ENCODE results near the gene CCNL1. TPM values are rescaled to one million over a fixed set of nuclear protein-coding genes. Genes with fewer than 3 reads are reported as not detected.
"Not testable (repeated sequence)": the region's sequence is repeated elsewhere in the genome, so short reads cannot be mapped to it uniquely, and the experiment has no call there.

Gene CCNL1
- total and polyA plus RNA-seq, 2 of the 4 experiments (the other 2 are of a cell fraction) = 60.9 to 83.3 TPM

GRCh38 chr3:157195965-157196364 lies 36.0 kb upstream of the CCNL1 start:
- CTCF ChIA-PET = no interaction called here
- Histone ChIP-seq H2BK20ac (ENCODE audit: low read depth, low read length) (no peak overlapping the region), H3K14ac (replicated peaks; ENCODE audit: low read depth, low read length) (no peak overlapping the region), H2AK5ac (ENCODE audit: low read depth, low read length) (no peak overlapping the region), H3K9me3 (ENCODE audit: control insufficient read depth, insufficient read depth, low read length) (no peaks in the 10 kb centered on the region), H2BK15ac (ENCODE audit: low read depth, low read length) (no peak overlapping the region), H3K56ac (ENCODE audit: extremely low read depth, insufficient read depth, low read length) (no peak overlapping the region), H3K9ac (ENCODE audit: low read depth, low read length) (no peak overlapping the region), H3K4me1 (ENCODE audit: control insufficient read depth, insufficient read depth, low read length) (no peaks in the 10 kb centered on the region; the same call in 1 of the 2 replicates), H3K4me3 (ENCODE audit: insufficient read depth, low read depth, low read length) (no peak overlapping the region), H3K4me2 (ENCODE audit: low read depth, low read length) (no peak overlapping the region), H2BK120ac (ENCODE audit: low read depth, low read length) (no peak overlapping the region), H4K20me1 (ENCODE audit: insufficient read depth, low read length) (no peaks in the 10 kb centered on the region), H3K23ac (ENCODE audit: low read depth, low read length) (no peak overlapping the region), H2AFZ (replicated peaks; ENCODE audit: low read length, poor library complexity) (no peak overlapping the region), H3K27ac (ENCODE audit: insufficient read depth, low read length) (no peak overlapping the region), H2BK5ac (ENCODE audit: low read depth, low read length, poor library complexity, severe bottlenecking) (no peak overlapping the region), H4K8ac (ENCODE audit: low read depth in 2 of 2, low read length in 2 of 2) (no peak overlapping the region), H3K9me1 (ENCODE audit: insufficient read depth, low read length) (no peaks in the 10 kb centered on the region), H3K36me3 (ENCODE audit: control insufficient read depth, insufficient read depth, low read length) (no peaks in the 10 kb centered on the region), H3K18ac (ENCODE audit: low read depth, low read length) (no peak overlapping the region), H3K4ac (ENCODE audit: low read depth, low read length) (no peak overlapping the region), H3K79me1 (ENCODE audit: low read depth in 1 of 2, low read length in 2 of 2) (no peaks in the 10 kb centered on the region), H3K27me3 (ENCODE audit: control insufficient read depth, insufficient read depth, low read length) (no peaks in the 10 kb centered on the region), H4K91ac (ENCODE audit: insufficient read depth, low read depth, low read length) (no peak overlapping the region), H4K5ac (ENCODE audit: low read depth, low read length) (no peak overlapping the region), H2AK9ac (replicated peaks; ENCODE audit: low read depth, low read length, poor library complexity) (no peak overlapping the region)
- dilution Hi-C loops (cut with HindIII; ENCODE audit: low sequenced_read_pairs, unreplicated experiment) (no loop called here), in situ Hi-C loops (cut with MboI; ENCODE audit: low sequenced_read_pairs) (no loop called here), intact Hi-C loops (cut with micrococcal nuclease) (no loop called here)
- TF ChIP-seq CEBPB (IDR thresholded peaks at IDR 0.05; ENCODE audit: low read depth, low read length) (no peak), MAZ (IDR thresholded peaks at IDR 0.05; ENCODE audit: borderline replicate concordance, low read depth, low read length) (no peak), BHLHE40 (IDR thresholded peaks at IDR 0.05; ENCODE audit: low read depth, low read length) (no peak), NFE2L2 (IDR thresholded peaks at IDR 0.05; ENCODE audit: low read depth, low read length) (no peak), CTCF (conservative IDR thresholded peaks at IDR 0.05; ENCODE audit: low read depth, low read length) (no peak), CHD1 (IDR thresholded peaks at IDR 0.05; ENCODE audit: low read depth, low read length) (no peak), MAFK (IDR thresholded peaks at IDR 0.05; ENCODE audit: low read depth, low read length) (no peak), MXI1 (IDR thresholded peaks at IDR 0.05; ENCODE audit: borderline replicate concordance, low read depth, low read length) (no peak)
- ATAC-seq (ENCODE audit: low read depth) (no peak), DNase-seq (no peak)
- BruUV-seq (replicated peaks) = no TSS peak
- POLR2A ChIA-PET (ENCODE audit: unreplicated experiment) = no interaction called here

DNA sequence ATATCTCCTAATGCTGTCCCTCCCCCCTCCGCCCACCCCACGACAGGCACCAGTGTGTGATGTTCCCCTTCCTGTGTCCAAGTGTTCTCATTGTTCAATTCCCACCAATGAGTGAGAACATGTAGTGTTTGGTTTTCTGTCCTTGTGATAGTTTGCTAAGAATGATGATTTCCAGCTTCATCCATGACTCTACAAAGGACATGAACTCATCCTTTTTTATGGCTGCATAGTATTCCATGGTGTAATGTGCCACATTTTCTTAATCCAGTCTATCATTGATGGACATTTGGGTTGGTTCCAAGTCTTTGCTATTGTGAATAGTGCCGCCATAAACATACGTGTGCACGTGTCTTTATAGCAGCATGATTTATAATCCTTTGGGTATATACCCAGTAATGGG lies 31.2 kb upstream of the CCNL1 start:
- H3K23ac ChIP-seq (ENCODE audit: low read depth, low read length); H3K4me1 ChIP-seq (ENCODE audit: control insufficient read depth, insufficient read depth, low read length); H3K36me3 ChIP-seq (ENCODE audit: control insufficient read depth, insufficient read depth, low read length); H4K8ac ChIP-seq (ENCODE audit: low read depth in 2 of 2, low read length in 2 of 2); H3K79me1 ChIP-seq (ENCODE audit: low read depth in 1 of 2, low read length in 2 of 2); H3K14ac ChIP-seq (replicated peaks; ENCODE audit: low read depth, low read length); H2BK120ac ChIP-seq (ENCODE audit: low read depth, low read length); H3K27me3 ChIP-seq (ENCODE audit: control insufficient read depth, insufficient read depth, low read length); CTCF ChIA-PET; POLR2A ChIA-PET (ENCODE audit: unreplicated experiment); ATAC-seq (ENCODE audit: low read depth); in situ Hi-C loops (cut with MboI; ENCODE audit: low sequenced_read_pairs); H3K27ac ChIP-seq (ENCODE audit: insufficient read depth, low read length); H2BK20ac ChIP-seq (ENCODE audit: low read depth, low read length); H4K5ac ChIP-seq (ENCODE audit: low read depth, low read length); H3K18ac ChIP-seq (ENCODE audit: low read depth, low read length); H4K20me1 ChIP-seq (ENCODE audit: insufficient read depth, low read length); dilution Hi-C loops (cut with HindIII; ENCODE audit: low sequenced_read_pairs, unreplicated experiment); H3K4me2 ChIP-seq (ENCODE audit: low read depth, low read length); H2BK5ac ChIP-seq (ENCODE audit: low read depth, low read length, poor library complexity, severe bottlenecking); H4K91ac ChIP-seq (ENCODE audit: insufficient read depth, low read depth, low read length); H2AK9ac ChIP-seq (replicated peaks; ENCODE audit: low read depth, low read length, poor library complexity); intact Hi-C loops (cut with micrococcal nuclease); H2BK15ac ChIP-seq (ENCODE audit: low read depth, low read length); H2AK5ac ChIP-seq (ENCODE audit: low read depth, low read length); H3K9ac ChIP-seq (ENCODE audit: low read depth, low read length); H3K4ac ChIP-seq (ENCODE audit: low read depth, low read length); BruUV-seq (replicated peaks); DNase-seq; H3K4me3 ChIP-seq (ENCODE audit: insufficient read depth, low read depth, low read length); H3K9me1 ChIP-seq (ENCODE audit: insufficient read depth, low read length); H2AFZ ChIP-seq (replicated peaks; ENCODE audit: low read length, poor library complexity); H3K56ac ChIP-seq (ENCODE audit: extremely low read depth, insufficient read depth, low read length): not testable (repeated sequence)
- H3K9me3 ChIP-seq (ENCODE audit: control insufficient read depth, insufficient read depth, low read length) = peaks cover 19% of the 10 kb centered on the region
- WGBS, 2 experiments (ENCODE audit: extremely low coverage in 2 of 2, insufficient read length in 1 of 2) = no CpG with 5 or more reads among the region's 5 CpGs

Data from IMR-90 (cell line).